Fibroblast of skin of left biceps (primary cell): ENCODE results near the gene ST3GAL2.
"Not testable (repeated sequence)": the region's sequence is repeated elsewhere in the genome, so short reads cannot be mapped to it uniquely, and the experiment has no call there.

Experiments used
- DNase-seq, 2 experiments: peaks; one replicate each; pipeline ENCODE4 v3.0.0-alpha.2; 2013; ENCODE audit warnings: low read depth in 2 of 2

The ST3GAL2 gene

DNA sequence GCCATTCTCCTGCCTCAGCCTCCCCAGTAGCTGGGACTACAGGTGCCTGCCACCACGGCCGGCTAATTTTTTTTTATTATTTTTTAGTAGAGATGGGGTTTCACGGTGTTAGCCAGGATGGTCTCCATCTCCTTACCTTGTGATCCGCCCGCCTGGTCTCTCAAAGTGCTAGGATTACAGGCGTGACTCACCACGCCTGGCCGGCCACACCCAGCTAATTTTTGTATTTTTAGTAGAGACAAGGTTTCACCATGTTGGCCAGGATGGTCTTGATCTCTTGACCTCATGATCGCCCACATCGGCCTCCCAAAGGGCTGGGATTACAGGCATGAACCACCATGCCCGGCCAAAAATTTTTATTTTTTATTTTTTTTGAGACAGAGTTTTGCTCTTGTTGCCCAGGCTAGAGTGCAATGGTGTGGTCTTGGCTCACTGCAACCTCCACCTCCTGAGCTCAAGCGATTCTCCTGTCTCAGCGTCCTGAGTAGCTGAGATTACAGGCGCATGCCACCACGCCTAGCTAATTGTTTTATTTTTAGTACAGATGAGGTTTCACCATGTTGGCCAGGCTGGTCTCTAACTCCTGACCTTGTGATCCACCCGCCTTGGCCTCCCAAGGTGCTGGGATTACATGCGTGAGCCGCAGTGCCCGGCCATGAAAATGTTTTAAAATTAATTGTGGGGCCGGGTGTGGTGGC is 52.5 kb downstream of the ST3GAL2 start:
- DNase-seq = not testable (repeated sequence)

GRCh38 chr16:70383421-70383960 is 55.4 kb downstream of the ST3GAL2 start:
- no peak for DNase-seq

- no peak for DNase-seq
These were observed 57.1 kb downstream of the ST3GAL2 start for GRCh38 chr16:70381604-70382342.

DNA sequence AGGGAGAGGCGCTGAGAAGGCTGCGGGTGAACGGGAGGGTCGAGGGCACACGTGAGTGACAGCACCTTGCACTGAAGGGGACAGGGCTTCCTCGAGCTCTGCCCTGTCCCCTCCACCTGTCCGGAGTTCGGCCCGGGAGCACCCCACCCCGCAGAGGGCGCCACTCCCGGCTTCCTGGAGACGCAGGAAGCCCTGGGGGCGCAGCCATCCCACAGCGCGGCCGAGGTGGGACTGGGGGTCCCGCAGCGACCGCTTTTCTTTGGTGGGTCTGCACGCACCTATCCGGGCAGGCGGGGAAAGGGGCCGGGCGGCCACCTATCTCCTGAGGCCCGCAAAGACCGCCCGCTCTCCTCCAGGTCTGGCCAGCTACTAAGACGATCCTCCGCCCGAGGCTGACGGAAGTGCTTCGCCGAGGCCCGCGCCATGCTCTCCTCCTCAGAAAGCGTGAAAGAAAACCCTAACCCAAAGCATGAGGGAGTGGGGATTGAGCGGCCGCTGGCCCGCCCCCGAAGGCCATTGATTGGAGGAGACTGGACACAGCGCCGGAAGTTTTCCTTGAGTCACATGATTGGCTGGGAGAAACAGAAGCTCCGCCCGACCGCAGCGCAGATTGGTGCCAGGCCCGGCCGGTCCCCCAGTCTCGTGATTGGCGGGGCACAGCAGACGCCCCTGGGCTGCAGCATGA is 57.8 kb downstream of the ST3GAL2 start:
- peak; percentile 89 to 91 for DNase-seq

- DNase-seq = peak; percentile 60 to 65
These were observed 58.5 kb downstream of the ST3GAL2 start for GRCh38 chr16:70380248-70380918.

GRCh38 chr16:70378869-70379493 is 59.9 kb downstream of the ST3GAL2 start:
- DNase-seq = no peak

DNA sequence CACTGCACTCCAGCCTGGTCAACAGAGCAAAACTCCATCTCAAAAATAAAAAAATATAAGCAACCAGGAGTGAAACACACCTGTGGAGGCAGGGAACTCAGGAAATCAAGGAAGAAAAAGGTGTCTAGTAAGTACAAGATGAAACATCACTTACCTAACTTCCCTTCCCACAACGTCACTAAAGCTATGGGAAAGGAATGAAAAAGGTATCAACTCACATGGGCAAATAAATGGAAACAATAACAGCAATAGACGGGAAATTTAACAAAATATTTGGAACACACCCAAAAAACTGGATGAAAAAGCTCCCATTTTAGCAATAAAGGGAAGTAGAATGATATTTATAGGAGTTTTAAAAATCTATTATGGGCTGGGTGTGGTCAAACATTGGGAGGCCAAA is 61.1 kb downstream of the ST3GAL2 start:
- DNase-seq = no peak

- no peak for DNase-seq
These were observed 63.0 kb downstream of the ST3GAL2 start for GRCh38 chr16:70375636-70376611.

DNA sequence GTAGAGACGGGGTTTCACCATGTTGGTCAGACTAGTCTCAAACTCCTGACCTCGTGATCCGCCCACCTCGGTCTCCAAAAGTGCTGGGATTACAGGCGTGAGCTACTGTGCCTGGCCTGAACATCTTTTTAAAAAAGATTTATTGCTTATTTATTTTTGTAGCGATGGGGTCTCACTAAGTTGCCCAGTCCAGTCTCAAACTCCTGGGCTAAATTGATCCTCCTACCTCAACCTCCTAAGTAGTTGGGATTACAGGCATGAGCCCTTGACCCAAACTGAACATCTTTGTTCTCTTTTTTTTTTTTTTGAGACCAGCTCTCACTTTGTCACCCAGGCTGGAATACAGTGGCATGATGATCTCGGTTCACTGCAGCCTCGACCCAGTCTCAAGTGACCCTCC is 64.7 kb downstream of the ST3GAL2 start:
- no peak for DNase-seq

- no peak for DNase-seq
These were observed 65.8 kb downstream of the ST3GAL2 start for GRCh38 chr16:70372921-70373728.

DNA sequence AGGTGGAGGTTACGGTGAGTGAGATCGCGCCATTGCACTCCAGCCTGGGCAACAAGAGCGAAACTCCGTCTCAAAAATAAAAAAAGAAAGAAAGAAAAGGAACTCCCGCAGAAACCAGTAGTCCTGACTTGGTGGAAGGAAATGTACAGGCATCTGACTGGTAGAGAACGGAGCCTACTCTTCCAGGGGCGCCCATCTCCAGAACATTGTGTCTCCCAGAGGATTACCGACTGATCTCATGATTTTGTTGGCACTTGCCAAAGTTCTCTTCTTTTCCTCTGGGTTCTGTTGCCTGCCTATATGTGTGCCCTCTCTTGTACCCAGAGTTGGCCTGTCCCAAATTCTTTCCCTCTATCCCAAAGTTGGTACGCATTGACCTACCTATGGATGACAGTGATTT is 68.0 kb downstream of the ST3GAL2 start:
- DNase-seq = no peak

DNA sequence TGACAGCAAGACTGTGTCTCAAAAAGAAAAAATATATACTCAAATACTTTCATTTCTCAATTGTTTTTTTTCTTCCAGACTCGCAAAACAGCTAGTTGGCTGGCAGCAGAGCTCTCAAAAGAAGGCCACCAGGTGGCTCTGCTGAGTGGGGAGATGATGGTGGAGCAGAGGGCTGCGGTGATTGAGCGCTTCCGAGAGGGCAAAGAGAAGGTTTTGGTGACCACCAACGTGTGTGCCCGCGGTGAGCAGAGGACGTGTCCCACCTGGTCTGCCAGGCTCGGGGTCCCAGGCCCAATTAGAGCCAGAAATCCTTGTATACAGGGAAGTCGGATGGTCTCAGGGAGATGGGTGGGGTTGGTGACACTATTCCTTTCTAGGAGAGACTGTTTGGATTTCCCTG is 68.8 kb downstream of the ST3GAL2 start:
- DNase-seq = not testable (repeated sequence)

GRCh38 chr16:70364399-70364798 is 74.5 kb downstream of the ST3GAL2 start:
- no peak for DNase-seq

GRCh38 chr16:70359552-70359951 is 79.3 kb downstream of the ST3GAL2 start:
- DNase-seq = no peak

DNA sequence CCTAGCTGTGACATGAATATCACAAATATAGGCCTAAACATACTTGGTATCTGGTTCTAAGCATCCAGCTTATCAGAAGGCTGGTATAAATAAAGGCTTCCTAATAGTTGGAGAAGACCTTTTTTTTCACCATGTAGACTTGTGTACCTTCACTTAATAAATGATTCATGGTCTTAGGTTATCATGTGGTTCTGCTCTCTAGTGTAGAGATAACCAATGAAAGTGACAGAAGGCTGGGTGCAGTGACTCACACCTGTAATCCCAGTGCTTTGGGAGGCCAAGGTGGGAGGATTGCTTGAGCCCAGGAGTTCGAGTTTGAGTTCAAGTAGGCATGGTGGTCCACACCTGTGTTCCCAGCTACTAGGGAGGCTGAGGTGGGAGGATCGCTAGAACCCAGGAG is 89.1 kb downstream of the ST3GAL2 start:
- no peak for DNase-seq

- no peak for DNase-seq
These were observed 89.9 kb downstream of the ST3GAL2 start for GRCh38 chr16:70348991-70349390.

- no peak for DNase-seq
These were observed 93.1 kb downstream of the ST3GAL2 start for GRCh38 chr16:70345840-70346239.

DNA sequence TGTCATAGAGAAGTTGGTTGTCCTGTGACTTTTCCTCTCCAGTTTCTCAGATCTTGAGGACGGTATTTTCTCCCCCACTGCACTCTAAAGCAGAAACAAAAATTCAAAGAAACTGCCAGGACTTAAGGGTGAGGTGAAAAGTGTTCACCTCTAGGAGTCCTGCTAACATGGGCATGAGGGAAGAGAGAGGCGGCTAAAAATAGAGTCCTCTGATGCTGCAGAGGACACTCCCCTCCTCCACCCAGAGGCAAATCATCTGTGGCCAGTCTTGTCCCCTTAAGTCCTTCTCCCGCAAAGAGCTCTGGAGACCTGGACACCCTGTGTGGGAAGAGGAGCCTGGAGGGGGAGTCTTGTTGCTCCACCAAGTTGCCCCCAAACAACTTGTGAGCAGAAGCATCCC is 96.9 kb downstream of the ST3GAL2 start:
- DNase-seq = no peak

- DNase-seq = no peak
These were observed 97.3 kb downstream of the ST3GAL2 start for GRCh38 chr16:70341600-70341999.
